VCaP (cell line): ENCODE data around the gene MIER1.

Experiments
- H3K27ac ChIP-seq: fragments of 450-650 bp; 2 replicates; pipeline ENCODE4 v1.5.1; 2017
- TF ChIP-seq, protein P1 (sequence below): fragments of 450-650 bp; conservative IDR thresholded peaks from 2 replicates; pipeline ENCODE4 v1.5.1; 2017; ENCODE audit warnings: mild to moderate bottlenecking, moderate library complexity

The MIER1 gene

DNA sequence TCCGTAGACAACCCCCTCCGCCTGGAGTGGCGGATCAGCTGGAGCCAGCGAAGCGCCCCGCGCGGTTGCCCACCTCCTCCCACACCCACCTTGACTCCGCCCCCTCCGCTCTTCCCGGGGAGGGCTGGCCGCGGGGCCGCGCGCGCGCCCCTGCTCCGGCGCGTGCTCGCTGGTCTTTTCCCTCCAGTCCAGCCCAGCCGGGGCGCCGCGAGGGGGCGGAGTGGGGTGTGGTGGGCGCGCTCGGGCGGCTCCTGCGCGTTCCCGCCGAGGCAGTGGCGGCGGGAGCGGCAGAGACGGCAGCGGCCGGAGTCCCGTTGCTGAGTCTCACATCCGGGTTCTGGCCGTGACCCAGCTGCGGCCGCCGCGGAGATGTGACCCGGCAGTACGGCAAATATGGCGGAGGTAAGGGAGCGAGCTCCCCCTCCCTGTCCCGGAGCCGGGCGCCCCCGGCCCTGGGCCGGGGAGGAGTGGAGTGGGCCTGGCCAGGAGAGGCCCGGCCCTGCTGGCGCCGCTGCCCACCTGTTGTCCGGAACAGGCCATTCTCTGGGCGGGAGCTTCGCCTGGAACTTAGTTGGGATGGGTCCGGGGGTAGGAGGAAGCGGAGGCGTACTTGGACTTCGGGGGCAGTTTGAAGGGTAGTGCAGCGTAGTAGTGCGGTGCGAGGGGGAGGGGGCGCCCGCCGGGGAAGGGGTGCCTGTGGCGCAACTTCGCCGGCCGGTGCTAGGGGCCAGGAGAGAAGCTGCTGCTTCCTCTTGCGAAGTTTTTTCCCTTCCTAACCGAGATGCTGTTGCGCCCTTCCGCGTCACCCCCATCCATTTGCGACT lies 5.4 kb downstream of the MIER1 start:
- H3K27ac ChIP-seq, result peak overlapping the region; percentile 93
- TF ChIP-seq, protein P1, sequence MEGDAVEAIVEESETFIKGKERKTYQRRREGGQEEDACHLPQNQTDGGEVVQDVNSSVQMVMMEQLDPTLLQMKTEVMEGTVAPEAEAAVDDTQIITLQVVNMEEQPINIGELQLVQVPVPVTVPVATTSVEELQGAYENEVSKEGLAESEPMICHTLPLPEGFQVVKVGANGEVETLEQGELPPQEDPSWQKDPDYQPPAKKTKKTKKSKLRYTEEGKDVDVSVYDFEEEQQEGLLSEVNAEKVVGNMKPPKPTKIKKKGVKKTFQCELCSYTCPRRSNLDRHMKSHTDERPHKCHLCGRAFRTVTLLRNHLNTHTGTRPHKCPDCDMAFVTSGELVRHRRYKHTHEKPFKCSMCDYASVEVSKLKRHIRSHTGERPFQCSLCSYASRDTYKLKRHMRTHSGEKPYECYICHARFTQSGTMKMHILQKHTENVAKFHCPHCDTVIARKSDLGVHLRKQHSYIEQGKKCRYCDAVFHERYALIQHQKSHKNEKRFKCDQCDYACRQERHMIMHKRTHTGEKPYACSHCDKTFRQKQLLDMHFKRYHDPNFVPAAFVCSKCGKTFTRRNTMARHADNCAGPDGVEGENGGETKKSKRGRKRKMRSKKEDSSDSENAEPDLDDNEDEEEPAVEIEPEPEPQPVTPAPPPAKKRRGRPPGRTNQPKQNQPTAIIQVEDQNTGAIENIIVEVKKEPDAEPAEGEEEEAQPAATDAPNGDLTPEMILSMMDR, result peak; percentile 43

DNA sequence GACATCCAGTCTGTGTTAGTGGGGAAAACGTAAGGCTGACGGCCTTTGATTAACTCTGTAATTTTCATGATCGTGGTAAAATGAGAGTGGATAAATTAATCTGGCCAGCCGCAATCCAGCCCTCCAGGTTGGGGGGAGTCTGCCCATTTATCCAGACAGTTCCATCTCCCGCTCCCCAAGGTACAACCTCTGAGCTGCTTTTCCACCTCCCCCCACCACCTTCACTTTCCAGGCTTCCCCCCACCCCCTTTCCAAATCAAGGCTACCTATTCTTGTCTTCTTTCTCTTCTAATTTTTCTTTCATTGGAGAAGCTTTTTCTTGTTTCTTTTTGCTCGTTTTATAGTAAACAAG lies 6.0 kb downstream of the MIER1 start:
- TF ChIP-seq, protein P1, result no peak
- H3K27ac ChIP-seq, result peak overlapping the region; percentile 93

DNA sequence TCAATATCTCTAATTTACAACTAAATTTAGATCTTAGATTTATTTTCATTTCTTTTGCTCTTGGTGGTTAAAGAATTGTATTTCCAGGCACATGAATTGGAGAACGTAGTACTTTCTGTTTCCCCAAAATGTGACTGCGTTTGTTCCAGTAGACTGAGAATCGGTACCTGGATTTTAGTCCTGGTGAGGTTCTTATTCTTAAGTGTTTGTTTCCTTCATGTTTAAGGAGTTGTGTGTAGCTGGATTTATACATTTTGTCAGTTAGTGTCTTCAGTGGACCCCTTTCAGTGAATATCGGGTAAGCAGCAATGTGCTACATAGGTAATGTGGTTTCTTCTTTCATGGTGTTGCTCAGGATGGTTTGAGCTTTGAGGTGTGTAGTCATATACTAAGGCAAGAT lies 6.8 kb downstream of the MIER1 start:
- peak overlapping the region; percentile 93 for H3K27ac ChIP-seq

DNA sequence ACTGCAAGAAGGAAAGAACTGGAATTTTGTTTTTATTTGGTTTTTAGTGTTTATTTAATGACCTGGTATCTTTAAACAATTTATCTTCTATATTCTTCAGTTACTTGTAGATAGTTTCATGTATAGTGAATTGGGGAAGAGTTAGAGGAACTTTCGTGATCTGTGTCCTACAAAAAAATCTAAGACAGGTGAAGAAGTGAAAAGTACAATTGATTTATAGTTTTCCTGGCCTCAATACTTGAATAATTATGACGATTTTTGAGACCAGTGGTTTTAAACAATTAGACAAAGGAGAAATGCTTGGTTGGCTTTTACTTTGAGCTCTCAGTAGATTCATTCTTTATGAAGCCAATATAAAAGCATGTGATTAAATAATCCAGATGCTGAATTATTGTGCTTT lies 7.5 kb downstream of the MIER1 start:
- H3K27ac ChIP-seq, result peak overlapping the region; percentile 93
- TF ChIP-seq, protein P1, result no peak

More for the DNA sequence above, 6.8 kb downstream of the MIER1 start:
- TF ChIP-seq, protein P1, result no peak

DNA sequence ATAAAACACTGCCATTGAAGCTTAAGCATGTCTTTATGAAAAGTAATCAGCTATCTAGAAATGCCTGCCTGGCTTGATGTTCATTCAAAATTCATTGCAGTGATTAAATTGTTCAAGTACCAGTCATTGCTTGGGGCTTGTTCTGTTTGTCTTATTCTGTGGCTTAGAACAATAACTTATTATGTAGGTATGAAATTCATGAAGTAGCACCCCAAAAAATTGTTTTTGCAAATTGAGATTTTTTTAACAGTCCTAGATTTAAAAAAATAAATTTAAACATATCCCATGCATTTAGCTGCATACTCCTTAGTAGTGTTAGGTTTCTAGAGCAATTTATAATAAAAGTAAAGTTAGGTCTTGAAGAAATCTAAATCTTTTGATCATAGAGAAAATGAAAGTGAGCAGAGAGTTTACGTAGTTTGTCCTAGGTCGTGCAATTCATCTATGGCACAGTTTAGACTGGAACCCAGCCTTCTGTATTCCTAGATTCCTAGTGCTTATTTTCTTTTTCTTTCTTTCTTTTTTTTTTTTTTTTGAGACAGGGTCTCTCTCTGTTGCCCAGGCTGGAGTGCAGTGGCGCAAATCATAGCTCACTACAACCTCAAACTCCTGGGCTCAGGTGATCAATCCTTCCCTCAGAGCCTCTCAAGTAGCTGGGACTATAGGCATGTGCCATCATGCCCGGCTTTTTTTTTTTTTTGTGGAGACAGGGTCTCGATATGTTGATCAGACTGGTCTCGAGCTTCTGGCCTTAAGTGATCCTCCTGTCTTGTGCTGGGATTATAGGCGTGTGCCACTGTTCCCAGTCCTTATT lies 9.3 kb downstream of the MIER1 start:
- TF ChIP-seq, protein P1, result no peak
- H3K27ac ChIP-seq, result peak overlapping the region; percentile 93

DNA sequence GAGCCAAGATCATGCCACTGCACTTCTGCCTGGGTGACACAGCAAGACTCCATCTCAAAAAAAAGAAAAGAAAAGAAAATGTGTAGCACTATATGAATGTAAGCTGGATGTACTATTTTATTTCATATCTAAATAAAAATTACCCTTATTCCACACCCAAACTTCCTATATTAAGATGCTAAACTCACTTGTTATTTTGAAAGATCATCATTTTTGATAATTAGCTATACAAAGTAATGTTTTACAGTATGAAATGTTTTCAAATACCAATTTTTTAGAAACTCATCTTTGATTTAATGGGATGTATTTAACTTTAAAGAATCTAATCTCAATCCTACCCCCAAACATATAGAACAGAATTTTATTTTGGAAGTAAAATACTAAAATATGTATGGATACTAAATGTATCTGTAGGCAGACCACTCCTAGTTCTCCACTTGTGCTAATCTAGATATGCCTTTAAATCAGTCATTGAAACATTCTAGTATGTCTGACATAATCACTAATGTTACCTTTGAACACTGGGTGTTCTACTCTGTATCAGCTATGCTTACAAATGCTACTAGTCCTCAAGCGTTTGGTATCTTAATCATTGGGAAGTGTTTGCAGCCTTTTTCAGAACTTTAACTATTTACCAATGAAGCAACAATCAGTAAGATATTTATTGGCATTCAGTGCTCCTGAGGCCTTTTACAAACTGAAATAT lies 12.9 kb downstream of the MIER1 start:
- TF ChIP-seq, protein P1, result no peak
- H3K27ac ChIP-seq, result no peak overlapping the region

DNA sequence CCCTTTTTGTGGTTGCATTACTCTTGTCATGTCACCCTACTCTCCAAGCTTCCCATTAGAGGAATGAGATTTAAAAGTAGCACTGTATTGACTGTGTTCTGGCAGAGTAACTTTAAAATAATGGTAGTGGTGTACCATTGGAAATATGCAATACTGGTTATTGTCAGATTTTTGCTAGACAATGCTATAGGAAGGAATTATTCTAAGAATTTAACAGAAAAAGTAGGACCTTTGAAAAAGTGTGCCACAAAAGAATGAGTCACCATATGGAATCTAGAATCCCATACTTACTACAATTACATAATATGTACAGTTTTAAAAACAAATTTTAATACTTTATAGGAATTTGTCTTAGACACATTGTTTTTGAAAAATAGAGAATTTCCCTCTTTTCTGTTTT lies 13.8 kb downstream of the MIER1 start:
- no peak overlapping the region for H3K27ac ChIP-seq

More for the DNA sequence above, 13.8 kb downstream of the MIER1 start:
- TF ChIP-seq, protein P1, result no peak
